GM23338 (cell line): ENCODE data around the gene FBXW12.

Source experiments
- CREB1 ChIP-seq: fragments of 250-450 bp; sonication (Bioruptor Pico); IDR thresholded peaks from 2 replicates; pipeline ENCODE4 v1.5.0; 2020; ENCODE audit warnings: low read depth, mild to moderate bottlenecking, moderate library complexity
- JUNB ChIP-seq: IDR thresholded peaks from one replicate; pipeline ENCODE4 v1.6.1; 2016; ENCODE audit warnings: antibody characterized with exemption; ENCODE audit not compliant: unreplicated experiment
- POLR2AphosphoS5 ChIP-seq: IDR thresholded peaks from 2 replicates; pipeline ENCODE4 v1.6.1; 2016; ENCODE audit warnings: antibody characterized with exemption, low read depth
- TF ChIP-seq, protein P1 (sequence below), 2 experiments: fragments of 200-600 bp in 1 of 2; sonication (generic) in 1 of 2; conservative IDR thresholded peaks; 2 replicates each; pipeline versions ENCODE4 v1.5.1 to v1.6.1; 2016 to 2017; ENCODE audit warnings: antibody characterized with exemption in 2 of 2, low read depth in 2 of 2, mild to moderate bottlenecking in 2 of 2, moderate library complexity in 1 of 2

DNA sequence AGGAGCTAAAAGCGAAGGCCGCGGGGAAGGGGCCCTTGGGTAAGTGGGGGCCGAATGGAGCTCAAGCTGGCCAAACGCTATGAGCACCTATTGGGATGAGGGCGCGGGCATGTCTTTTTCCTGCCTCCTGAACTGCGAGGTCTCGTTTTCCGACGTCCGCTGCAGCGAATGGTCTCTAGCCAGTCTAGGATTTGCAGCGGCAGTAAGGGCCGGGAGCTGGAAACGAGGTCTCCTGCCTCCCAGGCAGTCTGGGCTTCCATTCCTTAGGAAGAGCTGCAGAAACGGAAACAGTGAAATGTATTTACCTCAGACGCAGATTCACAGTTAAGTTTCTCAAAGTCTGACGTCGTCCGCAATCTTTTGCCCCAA, 68.6 kb downstream of the FBXW12 start:
- TF ChIP-seq, protein P1, sequence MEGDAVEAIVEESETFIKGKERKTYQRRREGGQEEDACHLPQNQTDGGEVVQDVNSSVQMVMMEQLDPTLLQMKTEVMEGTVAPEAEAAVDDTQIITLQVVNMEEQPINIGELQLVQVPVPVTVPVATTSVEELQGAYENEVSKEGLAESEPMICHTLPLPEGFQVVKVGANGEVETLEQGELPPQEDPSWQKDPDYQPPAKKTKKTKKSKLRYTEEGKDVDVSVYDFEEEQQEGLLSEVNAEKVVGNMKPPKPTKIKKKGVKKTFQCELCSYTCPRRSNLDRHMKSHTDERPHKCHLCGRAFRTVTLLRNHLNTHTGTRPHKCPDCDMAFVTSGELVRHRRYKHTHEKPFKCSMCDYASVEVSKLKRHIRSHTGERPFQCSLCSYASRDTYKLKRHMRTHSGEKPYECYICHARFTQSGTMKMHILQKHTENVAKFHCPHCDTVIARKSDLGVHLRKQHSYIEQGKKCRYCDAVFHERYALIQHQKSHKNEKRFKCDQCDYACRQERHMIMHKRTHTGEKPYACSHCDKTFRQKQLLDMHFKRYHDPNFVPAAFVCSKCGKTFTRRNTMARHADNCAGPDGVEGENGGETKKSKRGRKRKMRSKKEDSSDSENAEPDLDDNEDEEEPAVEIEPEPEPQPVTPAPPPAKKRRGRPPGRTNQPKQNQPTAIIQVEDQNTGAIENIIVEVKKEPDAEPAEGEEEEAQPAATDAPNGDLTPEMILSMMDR (conservative IDR thresholded peaks at IDR 0.05; ENCODE audit: low read depth in 2 of 2) = no peak
- TF ChIP-seq JUNB = no peak
- TF ChIP-seq POLR2AphosphoS5 = no peak
- no peak for TF ChIP-seq CREB1 (CRISPR knock-in tag)
